ENCODE data around the gene CLEC1A. TPM values are rescaled to one million over a fixed set of nuclear protein-coding genes. Genes with fewer than 3 reads are reported as not detected.

The CLEC1A gene
- total and polyA plus RNA-seq, 9 donors: 1.5 to 13.8 (median 4.5) TPM

Other genes starting within 250 kb of the CLEC1A start
- gene CLEC2B, start 229.6 kb downstream of the CLEC1A start, total RNA-seq: 10 to 100 TPM; 16.4 to 60.4 (median 26.0) TPM
- gene CLEC2B, start 229.6 kb downstream of the CLEC1A start, polyA plus RNA-seq: 10 to 100 TPM; 27.1 to 31.6 TPM
- gene KLRF2, start 217.5 kb downstream of the CLEC1A start, total RNA-seq: not detected
- gene KLRF2, start 217.5 kb downstream of the CLEC1A start, polyA plus RNA-seq: not detected
- gene CLEC2A, start 166.6 kb downstream of the CLEC1A start, total RNA-seq: not detected
- gene CLEC2A, start 166.6 kb downstream of the CLEC1A start, polyA plus RNA-seq: not detected
- 1 to 10 TPM in 1 of 7 donors, under 1 TPM in 2, not detected in 4; 0.46 to 1.8 (median 1.00) TPM for gene CLEC12A, start 127.6 kb downstream of the CLEC1A start, total RNA-seq
- gene CLEC12A, start 127.6 kb downstream of the CLEC1A start, polyA plus RNA-seq: under 1 TPM; 0.63 to 0.97 TPM
- gene CLEC1B, start 99.9 kb downstream of the CLEC1A start, total RNA-seq: under 1 TPM in 1 of 7 donors, not detected in 6; 0.26 TPM
- gene CLEC1B, start 99.9 kb downstream of the CLEC1A start, polyA plus RNA-seq: under 1 TPM; 0.06 to 0.47 TPM
- gene CLEC12B, start 88.4 kb downstream of the CLEC1A start, total RNA-seq: not detected
- under 1 TPM in 1 of 2 donors, not detected in 1; 0.05 TPM for gene CLEC12B, start 88.4 kb downstream of the CLEC1A start, polyA plus RNA-seq
- under 1 TPM in 3 of 7 donors, not detected in 4; 0.22 to 0.51 (median 0.46) TPM for gene CLEC9A, start 68.3 kb downstream of the CLEC1A start, total RNA-seq
- gene CLEC9A, start 68.3 kb downstream of the CLEC1A start, polyA plus RNA-seq: under 1 TPM; 0.04 to 1.00 TPM
- 10 to 100 TPM in 1 of 7 donors, 1 to 10 TPM in 6; 2.9 to 12.7 (median 3.7) TPM for gene CLEC7A, start 31.2 kb upstream of the CLEC1A start, total RNA-seq
- 1 to 10 TPM; 1.9 to 3.4 TPM for gene CLEC7A, start 31.2 kb upstream of the CLEC1A start, polyA plus RNA-seq
- gene OLR1, start 73.1 kb upstream of the CLEC1A start, total RNA-seq: 10 to 100 TPM in 1 of 7 donors, 1 to 10 TPM in 3, under 1 TPM in 3; 0.71 to 12.3 (median 1.1) TPM
- gene OLR1, start 73.1 kb upstream of the CLEC1A start, polyA plus RNA-seq: under 1 TPM; 0.10 to 0.48 TPM
- under 1 TPM in 2 of 7 donors, not detected in 5; 0.07 to 0.69 TPM for gene TMEM52B, start 80.0 kb upstream of the CLEC1A start, total RNA-seq
- gene TMEM52B, start 80.0 kb upstream of the CLEC1A start, polyA plus RNA-seq: under 1 TPM; 0.04 to 0.10 TPM
- gene GABARAPL1, start 113.9 kb upstream of the CLEC1A start, total RNA-seq: 100 to 1,000 TPM in 2 of 7 donors, 10 to 100 TPM in 5; 53.1 to 139 (median 96.1) TPM
- 100 to 1,000 TPM in 1 of 2 donors, 10 to 100 TPM in 1; 58.7 to 186 TPM for gene GABARAPL1, start 113.9 kb upstream of the CLEC1A start, polyA plus RNA-seq
- 1 to 10 TPM in 4 of 7 donors, under 1 TPM in 3; 0.33 to 1.8 (median 1.2) TPM for gene KLRD1, start 208.9 kb upstream of the CLEC1A start, total RNA-seq
- gene KLRD1, start 208.9 kb upstream of the CLEC1A start, polyA plus RNA-seq: 1 to 10 TPM in 1 of 2 donors, under 1 TPM in 1; 0.12 to 3.8 TPM

Data from ovary (tissue), 9 donors.